HG02852 (cell line): Measurements from ENCODE around the gene OCA2.
"Not testable (repeated sequence)": the region's sequence is repeated elsewhere in the genome, so short reads cannot be mapped to it uniquely, and the experiment has no call there.

Experiments used
- ATAC-seq: cut with Tn5 transposase; IDR thresholded peaks from one replicate; pipeline ENCODE4 v1.9.1; 2021; ENCODE audit warnings: mild to moderate bottlenecking, moderate library complexity; ENCODE audit not compliant: unreplicated experiment

Gene OCA2

GRCh38 chr15:27744641-27745040 lies 354.5 kb downstream of the OCA2 start:
- no peak for ATAC-seq

GRCh38 chr15:27743638-27744037 lies 355.5 kb downstream of the OCA2 start:
- ATAC-seq, result no peak

- ATAC-seq, result no peak
Measured at GRCh38 chr15:27742751-27743477, 356.2 kb downstream of the OCA2 start.

- ATAC-seq, result no peak
Measured at GRCh38 chr15:27741226-27741860, 357.8 kb downstream of the OCA2 start.

GRCh38 chr15:27734785-27735495 lies 364.2 kb downstream of the OCA2 start:
- ATAC-seq, result no peak

- no peak for ATAC-seq
Measured at GRCh38 chr15:27731776-27732175, 367.3 kb downstream of the OCA2 start.

- no peak for ATAC-seq
Measured at GRCh38 chr15:27730868-27731267, 368.2 kb downstream of the OCA2 start.

GRCh38 chr15:27725731-27726130 lies 373.4 kb downstream of the OCA2 start:
- ATAC-seq, result no peak

- no peak for ATAC-seq
Measured at GRCh38 chr15:27723821-27724220, 375.3 kb downstream of the OCA2 start.

- no peak for ATAC-seq
Measured at GRCh38 chr15:27722102-27722501, 377.0 kb downstream of the OCA2 start.

- no peak for ATAC-seq
Measured at GRCh38 chr15:27714675-27715074, 384.4 kb downstream of the OCA2 start.

- not testable (repeated sequence) for ATAC-seq
Measured at GRCh38 chr15:27713850-27714249, 385.3 kb downstream of the OCA2 start.

- no peak for ATAC-seq
Measured at GRCh38 chr15:27707257-27707656, 391.9 kb downstream of the OCA2 start.

- no peak for ATAC-seq
Measured at GRCh38 chr15:27706300-27706699, 392.8 kb downstream of the OCA2 start.

- no peak for ATAC-seq
Measured at GRCh38 chr15:27705056-27705455, 394.1 kb downstream of the OCA2 start.
